ENCODE results near the gene DENND2A.
"Not testable (repeated sequence)": the region's sequence is repeated elsewhere in the genome, so short reads cannot be mapped to it uniquely, and the experiment has no call there.

- TF ChIP-seq CTCF (conservative IDR thresholded peaks at IDR 0.05; ENCODE audit: low read depth, low read length); RCOR1 (IDR thresholded peaks at IDR 0.05; ENCODE audit: insufficient replicate concordance, low read length): not testable (repeated sequence)
Measured at GRCh38 chr7:140676956-140677355, 36.3 kb upstream of the DENND2A start.

Data from IMR-90 (cell line).